Iris pigment epithelial cell (primary cell): ENCODE measurements around the gene DHX32.
A peak's percentile ranks its signal among the peaks of the same experiment; 100 is the strongest.
"Not testable (repeated sequence)": the region's sequence is repeated elsewhere in the genome, so short reads cannot be mapped to it uniquely, and the experiment has no call there.

Experiments
- DNase-seq: peaks from one replicate; pipeline ENCODE4 v3.0.0-alpha.2; 2011; ENCODE audit warnings: low read depth

The DHX32 gene

DNA sequence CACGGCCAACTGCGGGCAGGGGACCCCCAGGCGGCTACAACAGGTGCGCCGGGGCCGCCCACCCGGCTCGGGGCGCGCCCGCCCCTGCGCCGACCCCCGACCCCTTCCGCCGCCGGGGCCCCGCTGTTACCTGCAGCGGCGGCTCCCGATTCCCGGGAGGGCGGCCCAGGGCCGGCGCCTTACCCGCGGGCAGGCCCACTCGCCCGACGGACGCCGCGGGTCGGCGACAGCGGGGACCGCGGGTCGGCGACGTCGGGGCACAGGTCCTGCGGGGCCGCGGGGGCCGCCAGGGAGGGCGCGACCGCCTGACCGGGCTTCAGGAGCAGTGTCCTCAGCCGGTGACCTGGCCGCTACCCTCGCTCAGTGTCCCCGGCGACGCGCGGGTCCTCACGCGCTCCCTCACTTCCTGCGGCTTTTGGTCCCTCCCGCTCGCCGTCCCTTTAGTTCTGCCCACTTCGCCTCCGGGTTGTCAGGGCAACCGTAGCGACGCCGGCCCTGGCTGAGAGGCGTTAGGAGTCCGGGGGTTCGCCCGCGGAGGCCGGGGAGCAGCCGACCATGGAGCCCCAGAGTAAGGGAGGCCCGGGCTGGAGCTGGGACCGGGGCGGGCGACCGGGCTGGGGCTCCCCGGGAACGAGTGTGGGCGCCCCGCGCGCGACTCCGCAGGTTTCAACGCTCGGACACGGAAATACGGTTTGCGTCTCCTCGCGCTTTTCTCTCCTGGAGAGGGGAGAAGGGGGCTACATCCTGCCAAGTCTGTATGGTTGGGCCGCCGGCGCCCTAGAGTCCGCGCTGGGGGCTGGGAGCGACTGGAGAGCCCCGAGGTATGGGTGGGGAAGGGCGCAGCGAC lies 15.2 kb upstream of the DHX32 start, which contains the start of gene FANK1:
Gene FANK1, plus strand, starts transcription at position 477 of the 847 bp plus-strand sequence. Its CDS starts 79 bp downstream, at position 556.
- peak; percentile 82 for DNase-seq

DNA sequence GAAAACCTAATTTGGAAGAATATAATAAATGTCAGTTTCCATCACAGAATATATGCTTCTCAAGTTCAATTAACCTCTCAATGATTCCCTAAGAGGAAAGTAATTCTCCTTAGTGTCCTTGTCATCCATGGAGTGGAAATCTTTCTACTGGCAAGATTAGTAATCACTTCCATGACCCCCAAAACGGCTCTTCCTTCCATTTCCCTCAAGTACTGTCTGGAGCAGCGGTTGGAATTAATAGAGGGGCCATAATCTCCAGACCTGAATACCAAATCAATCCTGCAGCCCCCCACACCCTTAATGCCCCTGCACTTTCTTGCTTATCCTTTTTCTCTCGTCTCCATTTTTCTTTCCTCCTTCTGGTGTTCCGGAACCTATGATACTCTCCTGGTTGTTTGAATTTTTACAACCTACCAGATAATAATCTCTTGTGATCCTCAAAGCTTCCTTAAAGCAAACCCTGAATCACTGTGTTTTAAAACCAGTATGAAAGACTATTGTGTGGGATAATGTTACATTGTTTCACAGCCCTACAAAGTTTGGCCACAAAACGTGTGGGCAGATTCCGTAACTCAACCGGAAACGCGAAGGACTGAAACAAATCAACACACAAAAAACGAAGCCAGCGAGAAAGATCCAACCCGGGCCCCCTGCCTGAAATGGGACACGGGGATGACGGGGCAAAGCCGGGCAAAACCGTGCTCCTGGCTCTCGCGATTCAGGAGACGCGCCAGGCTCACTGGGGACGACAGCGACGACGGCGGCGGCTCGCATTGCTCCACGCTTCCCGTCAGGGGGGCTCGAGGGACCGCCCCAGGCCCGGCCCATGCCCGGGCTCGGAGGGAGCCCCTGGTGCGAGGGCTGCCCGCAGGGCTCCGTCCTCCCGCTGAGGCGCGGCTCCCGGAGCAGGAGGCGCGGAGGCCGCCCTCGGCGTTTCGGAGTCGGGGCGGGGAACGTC lies 14.3 kb upstream of the DHX32 start:
- DNase-seq, result peak; percentile 76

DNA sequence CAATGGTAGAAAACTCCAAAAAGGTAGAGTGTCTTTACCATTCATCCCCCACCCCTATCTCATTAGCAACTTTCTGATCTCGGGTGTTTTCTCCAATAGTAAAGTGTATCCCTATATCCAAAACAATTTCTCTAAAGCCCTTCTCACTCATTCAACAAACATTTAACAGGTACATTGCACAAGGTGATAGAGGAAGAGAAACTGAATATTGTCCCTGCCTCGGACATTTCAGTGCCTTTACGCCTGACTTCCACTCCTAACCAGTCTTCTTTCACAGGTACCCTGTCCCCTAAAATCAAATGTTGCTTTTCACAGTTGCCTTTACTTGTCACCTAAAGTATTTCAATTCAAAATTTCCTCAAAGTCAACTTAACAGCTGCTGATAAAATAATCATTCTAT lies 13.1 kb upstream of the DHX32 start:
- DNase-seq, result not testable (repeated sequence)

DNA sequence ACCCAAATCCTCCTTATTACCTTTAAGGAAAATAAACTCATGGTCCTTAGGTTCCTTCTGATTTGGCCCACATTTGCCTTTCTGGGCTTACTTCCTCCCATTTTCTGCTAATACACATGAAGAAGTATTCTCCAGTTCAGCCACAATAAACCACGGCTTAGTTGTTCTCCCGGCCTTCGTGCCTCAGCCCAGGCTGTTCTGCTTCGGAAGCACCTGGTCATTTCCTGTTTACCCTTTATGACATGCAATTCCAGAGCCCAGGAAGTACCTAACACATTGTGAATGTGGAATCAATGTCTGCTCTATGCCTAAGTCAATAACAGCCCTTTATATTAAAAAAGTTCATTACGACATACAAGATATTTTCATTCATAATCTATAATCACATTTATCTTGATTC lies 11.3 kb upstream of the DHX32 start:
- peak; percentile 21 for DNase-seq

DNA sequence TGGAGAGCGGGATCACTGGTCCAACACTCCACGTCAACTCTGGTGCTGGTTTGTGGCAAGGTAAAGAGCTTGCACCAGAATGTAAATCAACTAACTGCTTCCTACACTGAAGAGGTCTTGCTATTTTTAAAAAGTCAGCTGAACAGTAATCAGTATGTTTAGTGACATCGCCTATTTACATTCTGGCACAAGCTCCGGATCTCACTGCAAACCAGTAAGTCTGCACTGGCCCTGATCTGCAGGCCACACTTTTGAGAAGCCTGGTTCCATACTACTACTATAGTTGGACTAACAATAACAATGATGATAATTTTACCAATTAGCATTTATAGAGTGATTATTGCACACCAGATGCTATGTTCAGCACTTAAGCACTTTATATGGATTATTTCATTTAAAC lies 8.3 kb upstream of the DHX32 start:
- not testable (repeated sequence) for DNase-seq

DNA sequence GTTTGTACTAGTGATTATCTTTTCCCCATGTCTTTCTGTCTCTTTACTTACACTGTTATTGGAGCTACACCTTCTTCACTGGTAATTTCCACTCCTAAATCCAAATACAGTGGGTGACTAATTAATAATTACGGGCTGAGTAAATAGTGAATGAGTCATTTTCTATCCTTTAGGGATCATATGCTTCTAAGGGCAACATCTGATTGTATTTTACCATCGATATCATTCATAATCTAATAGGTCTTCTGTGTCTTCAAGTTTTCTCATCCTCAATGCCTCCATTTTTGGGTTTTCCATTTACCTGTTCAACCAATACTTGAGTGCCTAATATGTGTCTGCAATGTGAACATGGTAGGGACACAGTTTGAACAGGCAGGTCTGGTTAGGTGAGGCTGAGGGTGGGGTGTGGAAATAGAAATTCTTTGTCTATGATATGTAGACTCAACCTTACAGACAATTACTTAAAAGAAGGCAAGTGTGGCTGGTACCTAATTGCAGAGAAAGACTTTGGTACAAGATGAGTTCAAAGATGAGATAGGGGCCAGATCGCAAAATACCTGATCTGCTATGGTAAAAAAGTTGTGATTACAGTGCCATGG lies 5.9 kb upstream of the DHX32 start:
- no peak for DNase-seq

DNA sequence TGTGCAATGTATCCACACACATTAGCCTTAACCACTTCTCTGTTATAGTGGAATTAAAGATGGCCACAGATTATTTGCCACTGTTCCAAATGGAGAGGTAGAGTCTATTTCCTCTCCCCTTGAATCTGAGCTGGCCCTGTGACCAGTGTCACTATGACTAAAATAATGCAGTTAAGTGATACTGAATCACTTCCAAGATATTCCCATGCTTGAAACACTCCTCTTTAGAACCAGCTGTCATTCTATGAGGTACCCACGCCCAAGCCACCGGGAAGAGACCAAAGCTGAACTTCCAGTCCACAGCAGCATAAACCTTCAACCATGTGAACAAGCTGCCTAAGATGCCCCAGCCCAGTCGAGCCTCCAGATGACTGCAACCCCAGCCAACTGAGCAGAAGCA lies 2.1 kb upstream of the DHX32 start:
- DNase-seq, result no peak

DNA sequence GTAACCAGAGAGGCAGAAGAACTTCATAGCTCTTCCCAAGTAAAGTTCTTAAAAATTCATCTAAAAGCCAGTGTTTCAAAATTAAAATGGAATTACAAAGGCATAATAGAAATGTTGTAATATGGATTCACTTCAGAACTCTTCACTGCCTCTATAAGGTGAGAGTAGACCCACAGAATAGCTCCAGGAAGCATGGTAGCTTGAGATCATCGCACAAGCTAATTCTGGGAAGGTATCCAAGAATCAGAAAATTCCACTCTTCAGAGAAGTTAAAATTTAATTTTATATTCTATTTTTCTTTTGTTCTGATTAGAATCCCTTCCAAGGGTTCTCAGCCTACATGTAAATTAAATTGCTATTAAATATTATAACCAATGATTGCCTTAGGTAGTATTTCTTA lies 1.5 kb upstream of the DHX32 start:
- peak; percentile 66 for DNase-seq

DNA sequence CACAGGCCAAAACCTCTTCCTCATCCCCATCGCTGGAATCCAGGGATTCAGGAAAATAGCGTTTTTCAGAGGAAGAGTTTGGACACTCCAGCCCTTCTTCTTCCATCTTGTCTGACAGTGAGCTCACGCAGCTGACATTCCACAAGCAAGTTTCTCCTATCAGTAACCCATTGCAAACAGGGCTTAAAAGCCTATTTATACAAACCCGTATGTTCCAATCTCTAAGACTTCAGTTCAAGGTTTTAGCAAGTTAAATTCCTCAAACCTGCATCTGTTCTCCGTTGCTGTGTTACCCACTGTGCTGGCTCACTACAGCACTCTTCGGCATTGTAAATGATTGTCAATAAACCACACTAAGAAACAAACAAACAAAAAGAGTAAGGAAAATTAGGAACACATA lies 373 bp downstream of the DHX32 start:
- DNase-seq, result peak; percentile 63

DNA sequence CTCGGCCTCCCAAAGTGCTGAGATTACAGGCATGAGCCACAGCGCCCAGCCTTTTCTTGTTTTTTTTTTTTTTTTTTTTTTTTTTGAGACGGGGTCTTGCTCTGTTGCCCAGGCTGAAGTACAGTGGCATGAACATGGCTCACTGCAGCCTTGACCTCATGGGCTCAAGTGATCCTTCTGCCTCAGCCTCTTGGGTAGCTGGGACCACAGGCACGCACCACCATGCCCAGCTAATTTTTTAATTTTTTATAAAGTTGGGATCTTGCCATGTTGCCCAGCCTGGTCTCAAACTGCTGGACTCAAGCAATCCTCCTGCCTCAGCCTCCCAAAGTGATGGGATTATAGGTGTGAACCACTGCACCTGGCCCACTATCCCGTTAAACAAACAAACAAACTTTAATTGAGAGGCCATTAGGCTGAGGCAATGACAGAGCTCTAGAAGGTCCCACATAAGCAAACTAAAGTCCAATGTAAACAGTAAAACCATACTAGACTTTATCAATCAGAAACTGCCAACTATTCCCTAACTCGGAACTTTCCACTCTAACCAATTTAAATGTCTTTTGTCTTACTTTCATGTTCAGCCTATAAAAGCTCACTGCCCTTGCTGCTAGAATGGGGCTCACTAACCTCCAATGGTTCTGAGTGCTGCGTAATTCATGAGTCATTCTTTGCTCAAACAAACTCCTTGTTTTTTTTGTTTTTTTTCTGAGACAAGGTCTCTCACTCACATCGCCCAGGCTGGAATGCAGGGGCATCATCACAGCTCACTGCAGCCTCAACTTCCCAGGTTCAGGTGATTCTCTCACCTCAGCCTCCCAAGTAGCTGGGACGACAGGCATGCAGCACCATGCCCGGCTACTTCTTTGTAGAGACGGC lies 1.9 kb downstream of the DHX32 start:
- DNase-seq, result peak; percentile 94

DNA sequence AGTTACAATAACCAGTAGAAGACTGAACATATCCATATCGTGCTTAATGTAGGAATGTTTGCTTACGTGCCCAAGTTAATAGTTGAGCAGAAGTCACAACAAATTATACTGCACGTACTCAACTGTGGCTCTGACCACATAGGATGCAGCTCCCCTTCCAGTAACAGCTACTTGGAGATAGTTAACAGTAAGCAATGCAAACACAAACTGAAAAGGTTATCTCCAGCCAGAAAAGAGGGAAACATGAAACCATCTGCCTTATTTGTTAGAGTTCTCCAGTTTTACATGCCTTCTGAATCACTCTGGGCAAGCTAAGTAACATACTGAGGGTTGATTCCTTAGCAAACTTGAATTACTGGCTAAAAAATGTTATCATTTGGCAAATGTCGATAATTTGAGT lies 9.8 kb downstream of the DHX32 start:
- peak; percentile 77 for DNase-seq

DNA sequence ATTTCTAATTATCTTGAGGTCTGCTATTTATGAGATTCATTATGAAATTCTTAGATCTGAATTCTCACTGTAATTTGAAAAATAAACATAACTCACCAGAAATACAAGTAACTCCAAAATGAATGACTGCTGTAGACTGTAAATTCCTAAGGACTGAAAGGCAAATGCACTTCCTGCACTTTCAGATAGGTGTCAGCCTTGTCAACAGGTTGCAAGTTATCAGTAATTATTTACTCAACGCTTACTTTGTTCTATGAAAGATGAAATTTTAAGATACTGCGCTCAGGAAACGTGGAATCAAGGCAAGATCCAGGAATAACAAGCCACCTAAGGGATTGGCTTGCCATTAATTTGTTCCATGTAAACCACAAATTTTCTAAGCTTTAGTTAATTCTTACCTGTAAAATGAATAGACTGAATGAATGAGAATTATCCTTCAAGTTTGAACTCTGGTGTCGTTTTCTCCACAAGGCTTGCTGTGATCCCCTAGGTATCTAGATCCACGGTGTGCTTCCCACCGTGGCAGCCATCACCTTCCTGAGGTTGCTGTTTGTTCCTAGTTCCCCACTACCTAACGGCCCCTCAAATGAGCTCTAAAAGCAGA lies 12.6 kb downstream of the DHX32 start:
- DNase-seq, result peak; percentile 62

DNA sequence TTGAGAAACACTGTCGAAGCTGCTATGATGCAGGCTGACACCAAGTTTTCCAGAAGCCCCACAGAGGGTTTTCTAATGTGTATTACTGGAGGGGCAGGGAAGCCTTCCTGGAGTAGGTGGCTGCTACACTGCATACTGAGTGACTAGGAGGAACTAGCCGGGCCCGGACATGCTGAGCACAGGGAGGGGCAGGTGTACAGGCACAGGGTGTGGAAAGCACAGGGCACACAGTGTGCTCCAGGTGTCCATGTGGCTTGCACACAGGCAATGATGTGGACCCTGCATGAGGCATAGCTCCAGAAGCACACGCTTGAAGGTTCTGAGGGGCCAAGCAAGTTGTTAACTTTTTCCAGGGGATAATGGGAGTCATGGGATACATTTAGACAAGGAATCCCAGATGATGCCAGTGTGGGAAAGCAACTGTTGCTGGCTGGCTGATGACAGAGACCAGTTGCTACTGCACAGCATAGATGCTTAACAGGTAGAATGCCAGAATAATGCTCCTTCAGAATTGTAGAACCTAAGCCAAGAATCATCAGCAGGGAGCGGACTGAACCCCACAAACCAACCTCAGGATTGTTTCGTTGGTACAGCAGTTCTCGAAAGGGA lies 14.6 kb downstream of the DHX32 start:
- no peak for DNase-seq

DNA sequence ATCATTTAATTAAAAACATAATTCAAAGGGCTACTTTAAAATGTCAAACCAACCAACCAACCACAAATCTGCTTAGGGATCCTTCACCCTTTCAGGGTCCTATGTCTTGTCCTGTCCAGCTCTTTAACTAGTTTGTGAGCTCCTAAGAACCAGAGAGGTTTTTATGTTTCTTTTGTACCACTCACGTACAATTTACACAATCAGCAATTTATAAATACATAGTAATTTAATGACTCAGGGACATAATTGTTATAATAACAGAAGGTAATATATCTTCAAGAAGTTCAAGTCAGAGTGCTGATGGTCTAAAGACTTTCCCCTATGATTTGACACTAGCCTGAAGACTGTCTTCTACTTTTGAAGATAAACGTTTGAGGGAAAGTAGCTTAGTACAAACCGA lies 16.0 kb downstream of the DHX32 start:
- no peak for DNase-seq

DNA sequence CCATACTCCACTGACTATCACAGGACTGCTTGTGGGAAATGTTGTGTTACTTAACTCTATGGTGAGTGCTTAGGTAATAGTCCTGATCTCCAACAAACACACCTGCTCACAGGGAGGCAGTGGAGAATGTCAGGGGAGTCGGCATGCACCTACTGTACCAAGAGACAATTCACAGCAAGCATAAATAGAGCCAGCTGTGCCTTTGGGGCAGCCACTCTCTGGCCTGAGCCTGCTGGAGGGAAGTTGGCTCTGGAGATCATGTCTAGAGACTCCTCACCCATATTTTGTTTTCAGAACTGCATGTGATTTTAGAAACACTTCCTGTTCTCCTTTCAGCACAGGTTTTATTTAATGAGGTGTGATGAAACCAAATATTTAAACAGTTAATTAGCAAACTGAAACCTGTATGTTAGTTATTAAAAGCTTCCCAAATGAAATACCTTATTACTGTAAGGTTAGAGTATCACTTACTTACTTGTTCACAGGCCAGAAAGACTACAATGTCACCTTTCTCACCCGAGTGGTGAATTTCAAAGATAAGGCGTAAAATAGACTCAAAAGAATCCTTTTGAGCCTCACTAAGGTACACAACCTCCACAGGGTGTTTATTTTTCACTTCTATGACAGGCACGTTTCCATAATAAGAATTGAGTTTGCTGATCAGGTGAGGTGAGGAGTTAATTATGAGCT lies 21.8 kb downstream of the DHX32 start:
- DNase-seq, result no peak

DNA sequence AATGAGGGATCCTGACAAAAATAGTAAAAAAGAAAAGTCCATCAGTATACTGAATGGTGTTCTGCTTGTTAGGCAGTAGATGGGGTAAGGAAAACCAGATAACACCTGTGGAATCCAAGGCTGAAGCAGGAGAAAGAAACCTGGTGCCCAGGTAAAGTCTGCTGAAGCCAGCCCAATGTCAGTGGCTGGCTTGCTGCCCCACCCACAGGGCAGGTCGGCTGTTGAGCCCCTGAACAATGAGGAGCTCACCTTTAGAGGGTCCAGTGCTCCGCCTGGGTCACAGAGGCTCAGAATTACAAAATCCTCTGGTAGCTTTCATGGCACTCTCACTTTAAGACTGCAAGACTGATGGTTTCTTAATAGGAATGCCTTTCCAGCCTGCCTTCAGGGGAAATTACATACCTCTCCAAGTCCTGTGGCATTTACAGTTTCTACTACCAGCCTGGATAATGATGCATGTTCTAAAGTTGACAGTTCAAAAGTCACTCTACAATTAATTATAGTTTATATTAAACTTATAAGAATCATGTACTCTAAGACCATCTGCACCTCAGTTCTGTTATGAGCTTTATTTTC lies 23.8 kb downstream of the DHX32 start:
- no peak for DNase-seq

DNA sequence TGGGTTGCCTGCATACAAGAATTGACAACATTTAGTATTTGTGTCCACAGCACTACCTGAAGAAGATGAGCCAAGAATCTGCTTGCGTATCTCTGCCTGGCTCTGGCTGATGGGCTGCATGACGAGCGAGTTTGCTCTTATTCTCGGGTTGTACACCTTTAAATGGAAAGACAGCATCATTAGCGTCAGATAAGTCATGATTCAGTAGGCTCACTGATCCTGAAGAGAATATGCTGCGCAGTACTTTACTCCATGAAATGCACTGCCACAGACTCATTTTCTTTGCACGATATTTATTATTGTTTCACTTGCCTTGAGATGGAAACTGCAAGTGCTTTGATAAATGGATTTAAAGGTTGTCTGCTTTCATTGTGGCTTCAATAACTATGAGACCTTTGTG lies 28.6 kb downstream of the DHX32 start:
- DNase-seq, result no peak

DNA sequence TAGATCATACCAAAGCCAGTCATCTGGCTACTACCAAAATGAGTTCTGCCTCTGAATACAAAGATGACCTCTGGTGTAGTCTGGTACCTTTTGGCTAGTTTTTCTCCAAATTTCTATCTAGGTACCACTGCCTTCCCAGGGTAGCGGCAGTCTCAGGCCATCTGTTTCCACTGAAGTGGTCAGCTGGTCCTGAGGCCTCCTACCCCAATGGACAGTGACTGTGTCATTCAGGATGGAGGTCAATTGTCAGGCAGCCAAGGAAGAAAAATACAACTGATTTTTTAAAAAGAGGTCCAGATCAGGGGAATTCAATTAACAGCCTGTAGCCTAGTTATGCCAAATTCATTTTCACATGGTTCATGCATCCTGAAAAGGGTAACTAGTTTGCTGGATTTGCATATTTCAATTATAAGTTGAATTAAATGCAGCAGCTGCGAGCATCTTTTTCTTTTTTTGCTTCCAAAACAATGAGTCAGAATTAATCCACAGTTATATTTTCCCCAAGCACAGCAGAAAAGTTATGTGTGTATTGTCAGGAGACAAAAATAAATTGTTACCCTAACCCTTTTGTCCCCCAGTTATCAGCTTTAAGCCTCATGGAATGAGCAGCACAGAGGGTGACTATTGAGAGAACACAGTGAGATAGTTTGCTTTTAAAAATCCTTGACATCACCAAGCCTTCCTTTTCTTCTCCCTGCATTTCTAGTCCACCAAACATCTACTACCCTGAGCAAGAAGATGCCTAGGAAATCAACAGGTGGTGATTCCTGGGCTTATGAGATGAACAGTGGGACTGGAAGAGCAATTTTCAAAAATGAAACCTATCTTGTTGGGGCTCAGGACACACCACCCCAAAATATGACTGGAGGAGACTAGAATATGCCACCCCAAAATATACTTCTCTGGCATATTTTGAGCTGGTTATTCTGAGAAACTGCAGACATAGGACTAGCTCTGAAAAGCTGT lies 30.0 kb downstream of the DHX32 start:
- no peak for DNase-seq
